Measurements from ENCODE around the gene NKPD1.

- TF ChIP-seq POLR2A (IDR thresholded peaks at IDR 0.05) (no peak), CTCF (IDR thresholded peaks at IDR 0.05) (no peak)
These were observed 30.6 kb upstream of the NKPD1 start for GRCh38 chr19:45191375-45191774.
